GM12801 (cell line): ENCODE results near the gene NEURL1.

Experiments
- CTCF ChIP-seq: IDR thresholded peaks from one replicate; pipeline ENCODE4 v1.5.1; 2011; ENCODE audit warnings: control low read depth; ENCODE audit not compliant: insufficient read length; ENCODE audit errors: extremely low read depth

Gene NEURL1

GRCh38 chr10:103517234-103518085, 24.0 kb downstream of the NEURL1 start:
- no peak for TF ChIP-seq CTCF

- no peak for TF ChIP-seq CTCF
Observed at GRCh38 chr10:103519798-103520197, 26.3 kb downstream of the NEURL1 start.

- TF ChIP-seq CTCF = no peak
Observed at GRCh38 chr10:103523683-103524082, 30.2 kb downstream of the NEURL1 start.

GRCh38 chr10:103525901-103526300, 32.4 kb downstream of the NEURL1 start:
- no peak for TF ChIP-seq CTCF

- TF ChIP-seq CTCF = no peak
Observed at GRCh38 chr10:103528549-103528948, 35.0 kb downstream of the NEURL1 start.

GRCh38 chr10:103529539-103529938, 36.0 kb downstream of the NEURL1 start:
- TF ChIP-seq CTCF = no peak

- no peak for TF ChIP-seq CTCF
Observed at GRCh38 chr10:103533827-103534226, 40.3 kb downstream of the NEURL1 start.
